HG03442 (cell line): ENCODE measurements around the gene CDHR4.
"Not testable (repeated sequence)": the region's sequence is repeated elsewhere in the genome, so short reads cannot be mapped to it uniquely, and the experiment has no call there.

Source experiments
- ATAC-seq: cut with Tn5 transposase; IDR thresholded peaks from one replicate; pipeline ENCODE4 v1.9.1; 2021; ENCODE audit warnings: mild to moderate bottlenecking, moderate library complexity; ENCODE audit not compliant: unreplicated experiment

The CDHR4 gene

DNA sequence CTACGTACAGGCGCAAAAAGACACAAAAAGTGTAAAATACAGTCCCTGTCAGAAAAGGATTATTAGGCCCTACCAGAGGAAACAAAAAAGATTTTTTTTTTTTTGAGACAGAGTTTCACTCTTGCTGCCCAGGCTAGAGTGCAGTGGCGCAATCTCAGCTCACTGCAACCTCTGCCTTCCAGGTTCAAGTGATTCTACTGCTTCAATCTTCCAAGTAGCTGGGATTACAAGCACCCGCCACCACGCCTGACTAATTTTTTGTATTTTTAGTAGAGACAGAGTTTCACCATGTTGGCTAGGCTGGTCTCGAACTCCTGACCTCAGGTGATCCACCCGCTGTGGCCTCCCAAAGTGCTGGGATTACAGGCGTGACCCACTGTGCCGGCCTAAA lies 18.7 kb downstream of the CDHR4 start:
- ATAC-seq = not testable (repeated sequence)

DNA sequence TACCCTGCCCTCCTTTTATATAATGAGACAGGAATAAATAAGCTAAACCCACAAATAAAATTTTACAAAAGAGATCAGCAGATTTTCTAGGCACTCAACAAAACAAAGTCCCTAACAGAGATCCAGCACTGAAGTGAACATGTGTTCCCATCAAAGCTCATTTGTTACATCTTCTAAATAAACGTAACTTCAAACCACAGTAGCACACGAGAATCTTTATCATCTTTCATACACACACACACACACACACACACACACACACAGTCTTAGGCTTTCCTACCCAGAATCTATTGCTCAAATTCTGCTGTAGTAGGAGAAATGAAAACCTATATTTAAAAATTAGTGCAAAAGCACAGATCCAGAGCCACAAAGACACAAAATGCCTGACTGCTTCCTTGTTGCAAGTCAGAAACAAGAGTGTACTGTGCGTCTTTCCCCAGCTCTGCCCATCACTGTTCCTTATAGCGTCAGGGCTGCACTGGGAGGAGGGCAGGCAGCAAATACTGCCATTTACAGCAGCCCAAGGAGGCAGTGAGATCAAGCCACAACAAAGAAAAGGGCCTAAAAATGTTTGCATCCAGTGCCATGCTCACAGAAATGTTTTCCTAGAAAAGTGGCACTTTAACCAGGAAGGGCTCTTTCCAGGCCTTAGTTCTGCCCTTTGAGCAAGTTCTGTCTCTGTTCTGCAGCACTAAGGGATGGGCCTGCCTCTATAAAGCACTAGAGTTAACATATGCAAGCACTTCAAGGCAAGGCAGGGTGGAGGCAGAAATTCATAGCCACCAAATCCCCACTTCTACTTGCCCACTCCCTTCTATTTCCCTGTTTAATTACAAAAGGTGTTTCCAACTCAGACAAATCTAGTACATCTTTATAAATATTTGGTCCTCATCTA lies 19.3 kb downstream of the CDHR4 start:
- ATAC-seq = no peak

DNA sequence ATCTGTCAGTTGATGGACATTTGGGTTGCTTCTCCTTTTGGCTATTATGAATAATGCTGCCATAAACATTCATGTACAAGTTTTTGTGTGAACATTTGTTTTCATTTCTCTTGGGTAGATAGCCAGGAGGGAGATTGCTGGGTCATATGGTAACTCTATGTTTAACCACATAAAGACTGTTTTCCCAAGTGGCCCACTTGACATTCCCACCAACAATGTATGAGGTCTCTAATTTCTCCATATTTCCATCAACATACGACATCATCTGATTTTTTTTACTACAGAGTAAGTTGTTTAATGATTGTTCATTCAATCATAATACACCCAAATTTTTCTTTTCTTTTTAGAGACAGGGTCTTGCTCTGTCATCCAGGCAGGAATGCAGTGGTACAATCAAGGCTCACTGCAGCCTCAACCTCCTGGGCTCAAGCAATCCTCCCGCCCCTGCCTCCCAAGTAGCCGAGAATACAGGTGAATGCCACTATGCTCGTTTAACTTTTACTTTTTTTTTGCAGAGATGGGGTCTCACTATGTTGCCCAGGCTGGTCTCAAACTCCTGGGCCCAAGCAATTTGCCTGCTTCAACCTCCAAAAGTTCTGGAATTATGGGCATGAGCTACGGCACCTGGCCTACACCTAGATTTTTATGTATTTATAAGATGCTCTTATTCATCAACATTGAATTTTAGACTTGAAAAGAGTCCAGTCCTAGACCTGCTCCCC lies 20.2 kb downstream of the CDHR4 start:
- no peak for ATAC-seq

DNA sequence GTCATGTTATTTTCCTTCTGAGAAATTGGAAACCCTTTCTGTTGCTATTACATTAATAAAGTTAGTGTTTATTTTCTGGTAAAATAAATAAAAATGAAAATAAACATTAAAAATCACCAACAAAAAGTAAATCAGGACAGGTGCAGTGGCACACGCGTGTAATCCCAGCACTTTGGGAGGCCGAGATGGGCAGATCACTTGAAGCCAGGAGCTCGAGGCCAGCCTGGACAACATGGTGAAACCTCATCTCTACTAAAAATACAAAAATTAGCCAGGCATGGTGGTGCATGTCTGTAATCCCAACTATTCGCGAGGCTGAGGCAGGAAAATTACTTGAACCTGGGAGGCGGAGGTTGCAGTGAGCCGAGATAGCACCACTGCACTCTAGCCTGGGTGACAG lies 23.6 kb downstream of the CDHR4 start:
- not testable (repeated sequence) for ATAC-seq

DNA sequence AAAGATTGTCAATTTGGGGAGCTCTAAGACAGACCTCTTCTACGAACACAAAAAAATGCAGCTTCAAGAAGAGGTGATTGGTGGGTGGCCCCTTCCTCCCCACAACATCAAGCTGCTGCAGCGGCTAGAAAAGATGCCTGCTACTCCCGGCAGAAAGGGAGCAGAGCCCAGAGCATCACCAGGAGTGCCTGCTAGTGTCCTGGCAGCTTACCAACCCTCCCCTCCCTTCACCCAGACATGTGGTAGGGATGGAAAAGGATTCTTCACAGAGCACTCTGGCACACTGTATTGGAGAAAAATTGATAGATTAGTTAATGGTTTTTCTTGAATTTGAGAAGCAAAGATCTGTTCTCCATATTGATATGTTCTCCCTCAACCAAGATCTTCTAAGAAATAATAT lies 24.1 kb downstream of the CDHR4 start:
- no peak for ATAC-seq

DNA sequence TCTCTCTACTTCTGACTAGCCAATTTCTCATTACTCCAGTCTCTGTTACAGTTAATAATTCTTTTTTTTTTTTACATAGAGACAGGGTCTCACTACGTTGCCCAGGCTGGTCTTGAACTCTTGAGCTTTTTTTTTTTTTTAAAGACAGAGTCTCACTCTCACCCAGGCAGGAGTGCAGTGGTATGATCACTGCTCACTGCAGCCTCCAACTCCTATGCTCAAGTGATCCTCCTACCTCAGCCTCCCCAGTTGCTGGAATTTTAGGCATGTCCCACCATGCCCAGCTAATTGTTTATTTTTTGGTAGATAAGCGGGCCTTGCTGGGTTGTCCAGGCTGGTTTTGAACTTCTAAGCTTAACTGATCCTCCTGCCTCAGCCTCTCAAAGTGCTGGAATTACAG lies 27.0 kb downstream of the CDHR4 start:
- ATAC-seq = no peak

DNA sequence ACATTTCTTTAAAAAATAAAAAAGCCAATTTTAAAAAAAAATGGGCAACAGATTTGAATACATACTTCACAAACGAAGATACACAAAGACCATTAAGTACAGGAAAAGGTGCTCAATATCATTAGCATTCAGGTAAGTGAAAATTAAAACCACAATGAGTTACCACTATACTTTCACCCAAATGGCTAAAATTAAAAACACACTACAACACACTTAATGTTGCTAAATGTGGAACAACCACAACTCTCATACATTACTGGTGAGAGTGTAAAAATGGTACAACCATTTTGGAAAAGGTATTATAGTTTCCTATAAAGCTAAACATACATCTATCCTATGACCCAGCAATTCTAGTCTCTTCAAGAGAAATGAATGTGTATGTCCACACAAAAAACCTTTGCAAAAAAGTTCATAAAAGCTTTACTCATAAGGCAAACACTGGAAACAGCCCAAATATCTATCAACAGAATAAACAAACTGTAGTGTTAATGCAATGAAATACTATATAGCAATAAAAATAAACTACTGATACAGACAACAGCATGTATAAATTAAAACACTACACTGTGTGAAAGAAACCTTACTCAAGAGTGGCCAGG lies 28.2 kb downstream of the CDHR4 start:
- no peak for ATAC-seq

DNA sequence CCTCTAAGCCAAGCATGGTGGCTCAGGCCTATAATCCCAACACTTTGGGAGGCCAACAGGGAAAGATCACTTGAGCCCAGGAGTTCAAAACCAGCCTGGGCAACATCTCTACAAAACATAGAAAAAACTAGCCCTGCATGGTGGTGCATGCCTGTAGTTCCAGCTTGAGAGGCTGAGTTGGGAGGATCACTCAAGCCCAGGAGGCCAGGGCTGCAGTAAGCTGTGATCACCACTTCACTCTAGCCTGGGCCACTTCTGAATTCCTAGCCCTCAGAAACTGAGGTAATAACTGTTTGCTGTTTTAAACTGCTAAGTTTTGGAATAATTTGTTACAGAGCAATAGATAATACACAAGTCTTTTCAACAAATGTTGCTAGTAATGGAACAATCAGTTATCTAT lies 29.7 kb downstream of the CDHR4 start:
- no peak for ATAC-seq

DNA sequence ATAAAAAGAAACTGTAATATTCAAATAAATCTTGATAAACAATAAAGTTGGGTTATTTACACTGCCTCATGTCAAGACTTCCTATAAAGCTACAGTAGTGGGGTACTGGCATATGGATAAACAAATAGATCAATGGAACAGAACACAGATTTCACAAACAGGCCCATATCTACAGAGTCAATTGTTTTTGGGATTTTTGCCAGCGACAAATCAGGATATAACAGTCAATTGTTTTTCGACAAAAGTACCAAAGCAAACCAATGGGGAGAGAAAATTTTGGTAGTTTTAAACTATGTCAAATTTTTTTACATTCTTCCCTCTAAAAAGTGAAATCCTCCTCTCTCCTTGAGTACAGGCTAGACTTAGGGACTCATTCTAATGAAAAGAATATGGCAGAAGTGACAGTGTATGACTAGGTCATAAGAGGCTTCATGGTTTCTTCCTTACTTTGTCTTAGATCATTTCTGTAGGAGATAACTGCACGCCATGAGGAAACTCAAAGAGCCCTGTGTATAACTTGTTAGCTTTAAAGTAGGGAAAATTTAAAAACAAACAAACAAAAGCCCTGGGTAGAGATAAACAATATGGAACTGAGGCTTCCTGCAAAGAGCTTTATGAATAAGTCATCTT lies 30.3 kb downstream of the CDHR4 start:
- ATAC-seq = no peak

DNA sequence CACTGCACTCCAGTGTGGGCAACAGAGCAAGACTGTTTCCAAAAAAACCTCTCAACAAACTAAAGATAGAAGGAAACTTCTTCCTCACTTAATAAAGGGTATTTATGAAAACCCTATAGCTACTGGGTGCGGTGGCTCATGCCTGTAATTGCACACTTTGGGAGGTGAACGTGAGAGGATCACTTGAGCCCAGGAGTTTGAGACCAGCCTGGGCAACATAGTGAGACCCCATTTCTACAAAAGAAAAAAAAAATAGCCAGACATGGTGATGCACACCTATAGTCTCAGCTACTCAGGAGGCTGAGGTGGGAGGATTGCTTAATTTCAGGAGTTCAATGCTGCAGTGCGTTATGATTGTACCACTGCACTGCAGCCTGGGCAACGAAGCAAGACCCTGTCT lies 35.7 kb downstream of the CDHR4 start:
- no peak for ATAC-seq

DNA sequence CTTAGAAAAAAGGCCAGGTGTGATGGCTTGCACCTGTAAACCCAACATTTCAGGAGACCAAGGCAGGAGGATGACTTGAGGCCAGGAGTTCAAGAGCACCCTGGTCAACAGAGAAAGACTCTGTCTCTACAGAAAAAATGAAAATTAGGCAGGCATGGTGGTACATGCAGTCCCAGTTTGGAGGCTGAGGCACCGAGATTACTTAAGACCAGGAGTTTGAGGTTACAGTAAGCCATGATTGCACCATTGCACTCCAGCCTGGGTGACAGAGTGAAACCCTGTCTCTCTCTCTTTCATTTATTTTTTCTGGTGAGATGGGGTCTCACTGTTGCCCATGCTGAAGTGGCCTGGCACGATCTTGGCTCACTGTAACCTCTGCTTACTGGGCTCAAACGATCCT lies 38.0 kb downstream of the CDHR4 start:
- no peak for ATAC-seq

DNA sequence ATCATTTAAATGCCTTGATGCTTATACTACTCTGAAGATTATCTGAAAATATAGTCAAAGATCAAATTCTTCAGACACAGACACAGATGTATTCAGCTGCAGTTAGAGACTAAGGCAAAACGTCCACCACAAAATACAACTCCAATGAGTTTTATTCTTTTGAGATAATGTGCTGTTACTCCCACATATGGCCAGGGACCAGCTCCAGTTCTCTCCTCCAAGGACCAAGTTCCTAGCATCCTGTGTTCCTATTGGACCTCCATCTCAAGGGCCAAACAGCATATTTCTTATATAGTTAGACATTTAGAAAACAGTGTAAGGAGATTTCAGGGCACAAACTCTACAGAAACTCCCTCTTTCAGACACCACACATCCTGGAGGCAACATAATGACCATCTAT lies 40.4 kb downstream of the CDHR4 start:
- ATAC-seq = no peak

DNA sequence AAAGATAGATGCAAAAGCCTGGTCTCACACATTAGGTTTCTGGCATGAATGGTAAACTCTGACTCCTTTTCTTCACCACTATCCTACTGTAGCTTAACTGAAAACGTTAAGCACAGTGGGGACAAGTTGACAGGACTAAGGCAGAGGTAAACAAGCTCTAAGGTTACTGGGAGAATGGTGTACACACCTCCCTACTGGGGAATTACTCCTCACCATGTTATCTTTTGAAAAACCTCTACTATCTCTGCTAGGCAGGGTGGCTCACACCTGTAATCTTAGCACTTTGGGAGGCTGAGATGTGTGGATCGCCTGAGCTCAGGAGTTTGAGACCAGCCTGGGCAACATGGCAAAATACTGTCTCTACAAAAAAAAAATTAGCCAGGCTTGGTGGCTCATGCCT lies 42.5 kb downstream of the CDHR4 start:
- no peak for ATAC-seq

DNA sequence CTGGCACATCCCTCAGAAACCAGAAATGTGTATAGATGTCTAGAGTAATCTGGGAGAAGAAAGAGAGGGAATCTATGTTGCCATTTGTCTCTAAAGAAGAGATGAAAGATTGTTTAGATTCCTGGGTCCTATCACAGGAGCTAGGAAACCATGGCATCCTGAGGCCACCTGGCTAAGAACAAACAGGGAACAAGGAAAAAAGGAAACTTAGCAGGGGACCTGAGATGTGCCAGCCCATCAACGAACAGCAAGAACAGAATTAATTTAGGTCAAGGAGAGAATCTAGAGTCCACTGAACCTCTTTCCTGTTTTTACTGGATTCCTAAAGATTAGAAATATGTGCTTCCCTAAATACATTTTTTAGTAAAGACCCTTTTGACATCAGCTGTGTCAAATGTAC lies 43.6 kb downstream of the CDHR4 start:
- ATAC-seq = no peak

DNA sequence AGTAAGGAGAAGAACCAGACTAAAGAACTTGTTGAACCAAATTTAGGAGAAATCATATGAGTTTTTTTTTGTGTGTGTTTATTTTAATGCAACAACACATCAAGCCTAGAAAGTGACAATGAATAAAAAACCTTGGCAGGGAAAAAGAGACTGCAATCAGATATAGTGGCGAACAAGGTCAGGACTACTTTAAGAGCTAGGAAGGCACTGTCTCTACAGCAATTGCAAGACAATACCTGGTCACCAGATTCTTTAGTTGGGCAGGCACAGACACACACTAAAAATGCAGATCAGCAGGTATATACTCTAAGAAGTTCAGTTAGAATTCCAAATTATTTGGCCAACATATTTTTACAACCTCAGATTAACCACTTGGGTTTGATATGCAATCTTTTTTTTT lies 45.1 kb downstream of the CDHR4 start:
- no peak for ATAC-seq

DNA sequence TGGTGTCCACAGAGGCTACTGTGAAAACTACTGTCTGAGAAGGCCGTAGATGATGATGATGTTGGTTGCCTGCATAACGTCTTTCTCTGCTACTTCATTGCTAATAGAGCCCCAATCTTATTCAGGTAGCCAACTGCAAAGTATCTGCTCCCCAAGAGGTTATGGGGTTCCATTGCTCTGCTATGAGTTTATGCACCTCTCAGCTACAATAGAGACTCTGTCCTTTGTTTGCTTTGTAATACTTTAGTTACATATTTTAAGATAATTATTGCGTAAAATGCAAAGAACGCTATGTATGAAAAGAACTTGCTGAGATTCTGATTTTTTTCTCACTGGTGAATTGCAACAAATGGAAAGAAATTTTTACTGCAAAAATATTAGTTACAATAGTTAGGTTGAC lies 48.2 kb downstream of the CDHR4 start:
- no peak for ATAC-seq

DNA sequence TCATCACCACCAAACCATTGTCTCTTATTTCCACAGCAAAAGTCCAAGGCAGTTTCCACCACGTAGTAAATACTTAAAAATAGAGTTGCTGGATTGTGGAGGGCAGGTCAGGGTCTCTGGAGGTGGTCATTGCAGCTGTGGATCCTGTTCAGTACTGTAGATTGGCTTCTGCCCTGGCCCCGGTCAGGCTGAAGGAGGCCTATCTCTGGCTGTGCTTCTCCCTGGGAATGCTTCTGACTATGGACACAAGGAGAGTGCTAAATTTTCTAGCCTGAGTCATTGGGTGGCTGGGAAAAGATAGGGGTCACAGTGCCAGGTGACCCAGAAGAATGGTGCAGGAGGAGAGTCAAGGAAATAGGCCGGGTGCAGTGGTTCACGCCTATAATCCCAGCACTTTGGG lies 49.6 kb downstream of the CDHR4 start:
- no peak for ATAC-seq

DNA sequence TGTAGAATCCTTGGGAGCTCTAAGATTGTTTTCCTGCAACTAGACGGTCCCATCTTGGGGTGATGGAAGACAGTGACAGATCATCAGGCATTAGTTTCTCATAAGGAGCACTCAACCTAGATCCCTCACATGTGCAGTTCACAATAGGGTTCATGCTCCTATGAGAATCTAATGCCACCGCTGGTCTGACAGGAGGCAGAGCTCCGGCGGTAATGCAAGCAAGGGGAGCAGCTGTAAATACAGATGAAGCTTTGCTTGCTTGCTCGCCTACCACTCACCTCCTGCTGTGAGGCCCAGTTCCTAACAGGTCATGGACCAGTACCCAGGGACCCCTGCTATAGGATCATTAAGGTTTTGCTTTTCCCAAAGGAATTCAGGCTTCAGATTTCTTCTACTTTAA lies 50.8 kb downstream of the CDHR4 start:
- not testable (repeated sequence) for ATAC-seq

DNA sequence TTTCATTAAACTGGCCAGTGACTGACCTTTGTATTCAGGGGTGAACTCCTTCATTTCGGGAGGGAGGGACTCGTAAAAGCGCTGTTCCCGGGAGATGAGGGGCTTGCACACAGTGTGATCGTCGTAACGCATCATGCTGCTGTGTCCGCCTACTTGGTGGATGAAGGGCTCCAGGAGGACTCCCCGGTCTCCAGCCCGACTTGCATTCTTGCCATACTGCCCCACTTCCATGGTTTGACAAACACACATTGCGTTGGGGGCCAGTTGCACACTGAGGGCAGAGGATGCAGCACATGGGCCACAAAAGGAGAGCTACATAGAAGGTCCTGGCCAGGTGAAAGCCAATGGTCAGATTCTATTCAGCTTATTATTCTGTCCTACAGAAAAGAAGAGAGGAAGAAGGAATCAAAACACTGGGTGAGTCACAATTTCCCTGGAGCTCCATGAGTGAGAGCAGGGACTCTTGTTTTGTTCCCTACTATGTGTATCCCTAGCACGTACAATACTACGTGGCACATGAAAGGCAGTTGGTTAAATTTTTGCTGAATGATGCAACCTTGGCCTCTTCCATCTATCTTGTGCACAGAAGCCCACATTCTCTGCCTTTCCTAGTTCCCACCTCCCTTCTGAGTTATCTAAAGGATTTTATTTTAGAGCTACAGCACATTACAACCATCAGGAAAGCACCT lies 51.7 kb downstream of the CDHR4 start:
- no peak for ATAC-seq

DNA sequence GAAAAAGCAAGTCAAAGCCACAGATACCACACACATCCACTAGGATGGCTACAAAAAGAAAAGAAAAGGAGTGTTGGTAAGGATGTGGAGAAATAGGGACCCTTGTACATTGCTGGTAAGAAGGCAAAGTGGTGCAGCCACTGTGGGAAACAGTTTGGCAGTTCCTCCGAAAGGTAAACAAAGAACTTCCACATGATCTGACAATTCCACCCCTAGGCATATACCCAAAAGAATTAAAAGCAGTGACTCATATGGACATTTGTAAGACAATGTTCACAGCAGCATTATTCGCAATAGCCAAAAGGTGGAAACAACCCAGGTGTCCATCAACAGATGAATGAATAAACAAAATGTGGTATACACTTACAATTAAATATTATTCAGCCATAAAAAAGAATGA lies 53.7 kb downstream of the CDHR4 start:
- no peak for ATAC-seq
